Pons (tissue), 1 donor: ENCODE results near the gene SLC28A1.

Source experiments
- DNase-seq: peaks from one replicate; pipeline ENCODE4 v3.0.0-alpha.2; 2016; ENCODE audit warnings: low spot score

Gene SLC28A1

GRCh38 chr15:84886211-84886983, 1.9 kb downstream of the SLC28A1 start:
- no peak for DNase-seq

DNA sequence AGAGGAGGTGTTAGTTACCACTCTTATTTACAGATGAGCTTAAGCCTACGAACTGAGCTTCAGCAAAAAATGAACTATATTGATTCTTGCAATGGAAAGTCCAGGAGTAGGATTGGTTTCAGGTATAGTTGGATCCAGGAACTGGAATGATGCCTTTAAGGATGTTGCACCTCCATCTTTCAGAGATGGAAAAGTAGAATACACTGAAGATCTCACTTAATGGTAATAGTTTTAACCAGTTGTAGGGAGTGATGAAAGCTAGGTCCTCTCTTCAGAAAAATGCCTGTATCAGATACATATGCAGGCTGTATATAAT, 2.5 kb downstream of the SLC28A1 start:
- DNase-seq: no peak

- DNase-seq: no peak
Measured at GRCh38 chr15:84887938-84888337, 3.5 kb downstream of the SLC28A1 start.

- DNase-seq: no peak
Measured at GRCh38 chr15:84888639-84889038, 4.2 kb downstream of the SLC28A1 start.

DNA sequence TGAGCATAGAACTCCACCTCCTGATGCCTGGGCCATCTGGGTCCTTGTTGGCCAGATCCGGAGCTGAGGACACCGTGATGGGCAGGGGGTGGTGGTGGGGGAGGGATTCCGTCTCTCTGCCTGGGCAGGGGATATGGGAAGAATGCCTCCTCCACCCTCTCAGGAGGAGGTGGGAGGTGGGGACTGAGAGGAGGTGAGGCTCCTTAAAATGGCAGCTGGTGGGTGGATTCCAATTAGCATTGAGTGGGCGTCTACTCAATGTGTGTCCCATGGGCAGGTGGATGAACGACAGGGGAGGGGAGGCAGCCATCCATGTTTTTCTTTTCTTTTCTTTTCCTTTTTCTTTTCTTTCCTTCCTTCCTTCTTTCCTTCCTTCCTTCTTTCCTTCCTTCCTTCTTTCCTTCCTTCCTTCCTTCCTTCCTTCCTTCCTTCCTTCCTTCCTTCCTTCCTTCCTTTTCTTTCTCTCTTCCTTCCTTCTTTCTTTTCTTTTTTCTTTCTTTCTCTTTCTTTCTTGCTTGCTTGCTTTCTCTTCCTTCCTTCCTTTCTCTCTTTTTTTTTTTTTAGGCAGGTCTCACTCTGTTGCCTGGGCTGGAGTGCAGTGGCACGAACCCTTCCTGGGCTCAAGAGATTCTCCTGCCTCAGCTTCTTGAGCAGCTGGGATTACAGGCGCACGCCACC, 5.0 kb downstream of the SLC28A1 start:
- no peak for DNase-seq

- no peak for DNase-seq
Measured at GRCh38 chr15:84889991-84890669, 5.7 kb downstream of the SLC28A1 start.

DNA sequence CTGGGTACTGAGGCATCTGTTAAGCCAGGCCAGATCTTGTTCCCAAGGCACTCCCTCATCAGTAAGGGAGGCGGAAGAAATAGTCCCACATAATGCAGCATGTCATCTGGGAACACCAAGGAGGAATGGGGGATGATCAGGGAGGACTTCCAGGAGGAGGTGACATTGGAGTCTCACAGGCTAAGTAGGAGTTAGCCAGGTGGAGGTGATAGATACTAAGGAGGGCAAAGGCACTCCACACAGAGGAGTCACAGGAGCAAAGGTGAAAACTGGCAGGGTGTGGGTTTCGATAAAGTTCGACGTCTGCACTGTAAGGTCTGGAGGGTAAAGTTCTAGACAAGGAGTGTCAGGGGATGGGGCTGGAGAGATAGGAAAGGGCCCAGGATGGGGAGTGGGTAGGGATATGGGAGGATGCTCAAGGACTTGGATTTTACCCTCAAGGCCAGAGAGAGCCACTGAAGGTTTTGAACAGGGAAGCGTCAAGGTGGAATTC, 6.3 kb downstream of the SLC28A1 start:
- no peak for DNase-seq

- DNase-seq: no peak
Measured at GRCh38 chr15:84891339-84891738, 6.9 kb downstream of the SLC28A1 start.

GRCh38 chr15:84892786-84893307, 8.4 kb downstream of the SLC28A1 start:
- DNase-seq: no peak

DNA sequence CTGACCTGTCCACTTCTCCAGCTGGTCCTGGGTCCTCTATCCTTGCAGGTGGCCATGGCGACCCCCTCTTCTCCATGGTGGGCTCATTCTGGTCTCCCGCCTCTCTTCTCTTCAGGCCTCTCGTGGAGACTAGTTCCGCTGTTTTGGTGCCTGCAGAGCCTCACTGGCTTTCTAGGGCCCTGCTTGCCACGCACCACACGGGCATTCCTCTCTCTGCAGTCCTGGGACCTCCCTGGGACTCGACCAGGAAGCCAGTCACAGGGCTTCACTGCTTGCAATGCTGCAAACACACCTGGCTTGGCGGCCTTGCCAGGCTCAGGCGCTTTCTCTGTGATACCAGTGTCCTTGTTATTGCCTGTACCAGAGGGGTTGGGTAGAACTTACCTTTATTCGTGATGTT, 9.1 kb downstream of the SLC28A1 start:
- DNase-seq: no peak

- DNase-seq: no peak
Measured at GRCh38 chr15:84894736-84895425, 10.4 kb downstream of the SLC28A1 start.

GRCh38 chr15:84898761-84899160, 14.3 kb downstream of the SLC28A1 start:
- DNase-seq: no peak

- DNase-seq: no peak
Measured at GRCh38 chr15:84899750-84900149, 15.3 kb downstream of the SLC28A1 start.

DNA sequence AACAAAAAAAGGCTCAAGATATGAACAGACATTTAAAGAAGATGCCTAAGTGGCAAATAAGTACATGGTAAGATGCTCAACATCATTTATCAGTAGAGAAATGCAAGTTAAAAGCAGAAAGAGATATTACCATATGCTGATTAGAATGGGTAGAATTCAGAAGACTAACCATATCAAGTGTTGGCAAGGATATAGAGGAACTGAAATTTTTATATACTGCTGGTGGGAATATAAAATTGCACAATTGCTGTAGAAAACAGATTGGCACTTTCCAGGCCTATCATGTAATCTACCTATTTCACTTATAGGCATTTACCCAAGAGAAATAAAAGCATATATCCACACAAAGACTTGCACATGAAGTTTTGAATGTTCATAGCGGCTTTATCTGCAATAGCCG, 17.1 kb downstream of the SLC28A1 start:
- DNase-seq: no peak

GRCh38 chr15:84903751-84904150, 19.3 kb downstream of the SLC28A1 start:
- no peak for DNase-seq

- no peak for DNase-seq
Measured at GRCh38 chr15:84904419-84904818, 20.0 kb downstream of the SLC28A1 start.

- DNase-seq: no peak
Measured at GRCh38 chr15:84905016-84905916, 20.8 kb downstream of the SLC28A1 start.

DNA sequence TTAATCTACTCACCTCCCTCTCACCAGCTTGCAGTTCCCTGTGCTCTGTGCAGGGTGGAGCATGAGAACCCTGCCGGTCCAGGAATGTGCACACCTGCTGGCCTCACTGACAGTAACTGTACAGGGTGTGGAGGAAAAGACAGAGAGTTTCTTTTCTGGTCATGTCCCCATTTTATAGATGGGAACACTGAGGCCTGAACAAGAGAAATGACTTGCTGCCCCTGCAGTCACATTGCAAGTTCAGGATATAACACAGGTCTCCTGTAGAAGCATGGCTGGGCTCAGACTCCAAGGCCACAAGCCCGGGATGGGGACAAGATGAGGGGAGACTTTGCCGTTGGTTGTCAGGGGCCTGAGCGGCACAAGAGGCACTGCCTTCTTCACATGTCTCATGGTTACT, 23.3 kb downstream of the SLC28A1 start:
- no peak for DNase-seq

GRCh38 chr15:84908564-84908963, 24.1 kb downstream of the SLC28A1 start:
- no peak for DNase-seq

DNA sequence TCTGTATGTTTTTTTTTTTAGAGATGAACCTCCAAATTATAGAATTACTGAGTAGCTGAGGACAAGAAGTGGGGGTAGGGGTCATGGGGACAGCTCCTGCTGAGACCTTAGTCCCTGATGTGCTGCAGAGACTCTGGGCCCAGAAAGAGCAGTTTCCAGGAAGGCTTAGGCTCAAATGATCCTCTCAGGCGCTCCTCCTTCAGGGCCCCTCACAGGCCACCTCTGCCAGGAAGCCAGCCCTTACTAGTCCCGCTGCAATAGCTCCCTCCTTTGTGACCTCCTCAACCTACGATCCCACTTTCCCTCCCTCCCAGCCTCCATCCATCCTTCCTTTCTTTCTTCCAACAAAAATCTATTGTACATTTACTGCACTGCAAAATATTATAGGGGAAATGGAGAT, 24.6 kb downstream of the SLC28A1 start:
- DNase-seq: no peak

GRCh38 chr15:84909782-84910181, 25.3 kb downstream of the SLC28A1 start:
- no peak for DNase-seq
